Thyroid gland (tissue), 4 donors: ENCODE data around the gene TBC1D2B.

Source experiments
- CTCF ChIP-seq, 6 experiments: fragments of 200-600 bp in 3 of 6; fragments of 450-650 bp in 3 of 6; sonication (generic) in 3 of 6; IDR thresholded peaks; one replicate each; pipeline ENCODE4 v1.5.1; 2016 to 2019; ENCODE audit warnings: antibody characterized with exemption in 6 of 6, mild to moderate bottlenecking in 2 of 6, inconsistent platforms in 1 of 6, moderate library complexity in 1 of 6
- POLR2A ChIP-seq, 2 donors: fragments of 450-650 bp; IDR thresholded peaks; one replicate each; pipeline ENCODE4 v1.6.1; 2017; ENCODE audit warnings: antibody characterized with exemption in 2 of 2, mild to moderate bottlenecking in 2 of 2, moderate library complexity in 1 of 2

- TF ChIP-seq POLR2A (IDR thresholded peaks at IDR 0.05) (no peak), CTCF (IDR thresholded peaks at IDR 0.05) (no peak)
Observed at GRCh38 chr15:78103406-78104118, 26.1 kb upstream of the TBC1D2B start.
